Endothelial cell of umbilical vein (primary cell): ENCODE data around the gene UCMA. TPM values are rescaled to one million over a fixed set of nuclear protein-coding genes. Genes with fewer than 3 reads are reported as not detected.

Experiments used
- BruUV-seq: library from RNA; stranded (reverse); fragments of 400-500 nt; replicated peaks from 2 replicates; lab custom pipeline; 2021; lab: Mats Ljungman, UMichigan
- CTCF ChIA-PET: fragments of 300-600, 350-600 bp; sonication (Branson Sonifier 250); formaldehyde crosslinking; loops from one replicate; lab custom pipeline; 2021; ENCODE audit warnings: antibody characterized with exemption, inconsistent platforms; lab: Charles Lee
- POLR2A ChIA-PET: fragments of 300-600, 350-600 bp; sonication (Branson Sonifier 250); formaldehyde crosslinking; loops from one replicate; lab custom pipeline; 2021; ENCODE audit warnings: antibody characterized with exemption, inconsistent platforms; lab: Charles Lee
- DNase-seq: peaks from one replicate; pipeline ENCODE4 v3.0.0-alpha.2; 2011; ENCODE audit warnings: low read depth, low spot score
- FAIRE-seq: peaks from 2 replicates; lab custom pipeline; 2011; peaks lifted over from hg19 to GRCh38; lab: Jason Lieb, UNC
- H2AFZ ChIP-seq: 2 replicates; pipeline ENCODE4 v1.6.0; 2012; ENCODE audit warnings: low read depth, low read length, control low read depth, inconsistent platforms
- H3K27ac ChIP-seq: 2 replicates; pipeline ENCODE4 v1.5.1; 2011; ENCODE audit warnings: low read depth, mild to moderate bottlenecking, control low read depth, low read length, moderate library complexity; ENCODE audit not compliant: insufficient read depth
- H3K27me3 ChIP-seq, 2 experiments: 2 replicates each; pipeline versions ENCODE4 v1.6.0 to v1.6.1; 2011; ENCODE audit warnings: low read length in 2 of 2, mixed read lengths in 1 of 2; ENCODE audit not compliant: control insufficient read depth in 2 of 2, insufficient read depth in 2 of 2
- H3K36me3 ChIP-seq, 2 experiments: 2 replicates in 1 of 2; 3 replicates in 1 of 2; pipeline ENCODE4 v1.5.1; 2011; ENCODE audit warnings: low read length in 2 of 2, mild to moderate bottlenecking in 1 of 2, moderate library complexity in 1 of 2; ENCODE audit not compliant: control insufficient read depth in 2 of 2, insufficient read depth in 2 of 2; ENCODE audit errors: extremely low read depth in 1 of 2
- H3K4me1 ChIP-seq: 3 replicates; pipeline ENCODE4 v1.5.1; 2011; ENCODE audit warnings: mild to moderate bottlenecking, low read length; ENCODE audit not compliant: control insufficient read depth, insufficient read depth; ENCODE audit errors: extremely low read depth
- H3K4me2 ChIP-seq: 2 replicates; pipeline ENCODE4 v1.6.1; 2011; ENCODE audit warnings: low read length, control low read depth, mixed read lengths; ENCODE audit not compliant: insufficient read depth
- H3K4me3 ChIP-seq, 3 experiments: fragments of 200-600 bp in 1 of 3; sonication (generic), shearing (Covaris generic) in 1 of 3; replicated peaks in 1 of 3; 2 replicates each; pipeline ENCODE4 v1.5.1; 2011 to 2016; ENCODE audit warnings: control low read depth in 3 of 3, low read length in 3 of 3, mild to moderate bottlenecking in 2 of 3, inconsistent platforms in 1 of 3, low read depth in 1 of 3, moderate library complexity in 1 of 3; ENCODE audit not compliant: insufficient read depth in 1 of 3
- H3K79me2 ChIP-seq: 2 replicates; pipeline ENCODE4 v1.6.0; 2012; ENCODE audit warnings: low read length, inconsistent platforms; ENCODE audit not compliant: control insufficient read depth, insufficient read depth
- H3K9ac ChIP-seq: replicated peaks from 2 replicates; pipeline ENCODE3; 2011; ENCODE audit warnings: low read length, control low read depth; ENCODE audit not compliant: insufficient read depth; ENCODE audit errors: extremely low read depth
- H3K9me1 ChIP-seq: replicated peaks from 3 replicates; pipeline ENCODE4 v1.6.0; 2011; ENCODE audit warnings: mild to moderate bottlenecking, low read length; ENCODE audit not compliant: control insufficient read depth, insufficient read depth; ENCODE audit errors: extremely low read depth
- H3K9me3 ChIP-seq: replicated peaks from 2 replicates; pipeline ENCODE4 v1.5.1; 2012; ENCODE audit warnings: low read length, inconsistent platforms; ENCODE audit not compliant: control insufficient read depth, insufficient read depth
- H4K20me1 ChIP-seq: replicated peaks from 2 replicates; pipeline ENCODE3; 2011; ENCODE audit warnings: mild to moderate bottlenecking, low read length; ENCODE audit not compliant: control insufficient read depth, insufficient read depth; ENCODE audit errors: extremely low read depth
- EZH2 ChIP-seq: IDR thresholded peaks from 2 replicates; pipeline ENCODE4 v1.6.1; 2012; ENCODE audit warnings: borderline replicate concordance, low read depth, mild to moderate bottlenecking, moderate library complexity, low read length, inconsistent platforms; ENCODE audit not compliant: severe bottlenecking
- FOS ChIP-seq: IDR thresholded peaks from 2 replicates; pipeline ENCODE4 v1.6.1; 2011; ENCODE audit warnings: mild to moderate bottlenecking, low read length, moderate library complexity, borderline replicate concordance; ENCODE audit not compliant: insufficient read depth
- GATA2 ChIP-seq: IDR thresholded peaks from 2 replicates; pipeline ENCODE4 v1.7.0; 2011; ENCODE audit warnings: low read depth, mild to moderate bottlenecking, moderate library complexity, mixed read lengths, low read length; ENCODE audit not compliant: insufficient read length, insufficient read depth
- JUN ChIP-seq: IDR thresholded peaks from 2 replicates; pipeline ENCODE4 v1.6.1; 2011; ENCODE audit warnings: borderline replicate concordance, low read depth; ENCODE audit not compliant: insufficient read length, insufficient read depth
- MYC ChIP-seq: IDR thresholded peaks from one replicate; pipeline ENCODE4 v1.6.1; 2011; ENCODE audit warnings: mild to moderate bottlenecking, low read depth, low read length
- POLR2A ChIP-seq: IDR thresholded peaks from 2 replicates; pipeline ENCODE4 v1.6.1; 2012; ENCODE audit warnings: low read depth, mild to moderate bottlenecking, control low read depth, low read length
- POLR2AphosphoS5 ChIP-seq: IDR thresholded peaks from 2 replicates; pipeline ENCODE4 v1.6.1; 2012; ENCODE audit warnings: low read depth, mild to moderate bottlenecking, control low read depth, low read length, moderate library complexity; ENCODE audit not compliant: insufficient read depth
- dilution Hi-C: fragments of 300-500 bp; cut with MboI; formaldehyde crosslinking; loops from one replicate; pipeline ENCODE4 v1.15.0; 2019; ENCODE audit warnings: low sequenced_read_pairs; ENCODE audit not compliant: extremely low pct_ligation_motif_present
- intact Hi-C: fragments of 100-400 bp; cut with micrococcal nuclease; formaldehyde crosslinking; loops from one replicate; pipeline ENCODE4 v1.10.0; 2022
- polyA plus RNA-seq, 4 experiments: library from polyadenylated mRNA; depleted of rRNA in 3 of 4; stranded (reverse) in 3 of 4; unstranded in 1 of 4; fragments of >200 nt; gene quantifications; 2 replicates each; pipeline versions ENCODE4 v1.2.1 to v1.2.3, GENCODE V29; 2011 to 2012; ENCODE audit warnings: missing spikeins in 1 of 4
- total RNA-seq: library from RNA; stranded (reverse); gene quantifications from 2 replicates; pipeline ENCODE4 v1.2.3, GENCODE V29; 2021
- TF ChIP-seq, protein P1 (sequence below): IDR thresholded peaks from 2 replicates; pipeline ENCODE4 v1.6.1; 2011; ENCODE audit not compliant: insufficient read depth, insufficient read length
- TF ChIP-seq, protein P2 (sequence below), 2 donors: IDR thresholded peaks; 1 replicate in 1 of 2; 2 replicates in 1 of 2; pipeline ENCODE4 v1.5.1; 2011; ENCODE audit warnings: low read length in 2 of 2, mild to moderate bottlenecking in 2 of 2, moderate library complexity in 2 of 2, control low read depth in 1 of 2, inconsistent platforms in 1 of 2, low read depth in 1 of 2; ENCODE audit not compliant: insufficient read depth in 1 of 2; ENCODE audit errors: extremely low read depth in 1 of 2

The UCMA gene
- total and polyA plus RNA-seq, 2 donors (not counting 3 experiments of a cell fraction or from before 2014, with no cell fraction given): not detected

DNA sequence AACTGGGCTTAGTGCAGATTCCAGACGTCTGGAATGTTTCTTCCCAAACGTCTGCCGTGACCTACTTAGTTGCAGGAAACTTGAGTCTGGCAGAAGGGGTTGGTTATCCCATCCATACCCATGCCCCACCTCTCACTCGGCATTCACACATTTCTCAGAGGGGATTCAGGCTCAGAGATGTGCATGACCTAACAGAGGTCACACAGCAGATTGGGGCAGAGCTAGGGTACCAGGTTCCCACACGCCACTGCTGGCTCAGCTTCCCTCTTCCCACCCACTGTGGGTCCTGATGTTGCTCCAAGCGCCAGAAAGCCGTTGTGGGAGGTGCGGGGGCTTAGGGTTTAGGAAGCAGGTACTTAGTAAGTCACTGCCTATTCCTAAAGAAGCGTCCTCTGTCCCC lies 3.0 kb downstream of the UCMA start:
- Histone ChIP-seq H3K27me3 (peaks cover 3 to 6% of the 10 kb centered on the region in 2 experiments), H3K27ac (no peak overlapping the region), H3K9me1 (no peaks in the 10 kb centered on the region), H3K36me3 (no peaks in the 10 kb centered on the region), H3K9me3 (no peaks in the 10 kb centered on the region), H3K4me1 (no peaks in the 10 kb centered on the region), H3K4me2 (no peak overlapping the region), H3K9ac (no peak overlapping the region), H3K4me3 (no peak overlapping the region), H3K79me2 (no peaks in the 10 kb centered on the region), H2AFZ (no peak overlapping the region), H4K20me1 (no peaks in the 10 kb centered on the region)
- intact Hi-C loops: no loop called here
- POLR2A ChIA-PET: no interaction called here
- FAIRE-seq (no peak), DNase-seq (no peak)
- CTCF ChIA-PET: no interaction called here
- dilution Hi-C loops: no loop called here
- no TSS peak for BruUV-seq
- TF ChIP-seq, protein P1, sequence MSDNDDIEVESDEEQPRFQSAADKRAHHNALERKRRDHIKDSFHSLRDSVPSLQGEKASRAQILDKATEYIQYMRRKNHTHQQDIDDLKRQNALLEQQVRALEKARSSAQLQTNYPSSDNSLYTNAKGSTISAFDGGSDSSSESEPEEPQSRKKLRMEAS: no peak
- TF ChIP-seq POLR2AphosphoS5: no peak
- no peak for TF ChIP-seq EZH2
- TF ChIP-seq MYC: no peak
- TF ChIP-seq FOS: no peak
- TF ChIP-seq, protein P2, sequence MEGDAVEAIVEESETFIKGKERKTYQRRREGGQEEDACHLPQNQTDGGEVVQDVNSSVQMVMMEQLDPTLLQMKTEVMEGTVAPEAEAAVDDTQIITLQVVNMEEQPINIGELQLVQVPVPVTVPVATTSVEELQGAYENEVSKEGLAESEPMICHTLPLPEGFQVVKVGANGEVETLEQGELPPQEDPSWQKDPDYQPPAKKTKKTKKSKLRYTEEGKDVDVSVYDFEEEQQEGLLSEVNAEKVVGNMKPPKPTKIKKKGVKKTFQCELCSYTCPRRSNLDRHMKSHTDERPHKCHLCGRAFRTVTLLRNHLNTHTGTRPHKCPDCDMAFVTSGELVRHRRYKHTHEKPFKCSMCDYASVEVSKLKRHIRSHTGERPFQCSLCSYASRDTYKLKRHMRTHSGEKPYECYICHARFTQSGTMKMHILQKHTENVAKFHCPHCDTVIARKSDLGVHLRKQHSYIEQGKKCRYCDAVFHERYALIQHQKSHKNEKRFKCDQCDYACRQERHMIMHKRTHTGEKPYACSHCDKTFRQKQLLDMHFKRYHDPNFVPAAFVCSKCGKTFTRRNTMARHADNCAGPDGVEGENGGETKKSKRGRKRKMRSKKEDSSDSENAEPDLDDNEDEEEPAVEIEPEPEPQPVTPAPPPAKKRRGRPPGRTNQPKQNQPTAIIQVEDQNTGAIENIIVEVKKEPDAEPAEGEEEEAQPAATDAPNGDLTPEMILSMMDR (IDR thresholded peaks at IDR 0.05; ENCODE audit: extremely low read depth in 1 of 2, insufficient read depth in 1 of 2, low read depth in 1 of 2, low read length in 2 of 2): no peak
- TF ChIP-seq GATA2: no peak
- no peak for TF ChIP-seq POLR2A
- no peak for TF ChIP-seq JUN
